Astrocyte of the spinal cord (primary cell): ENCODE results near the gene TENM3.

Experiments used
- DNase-seq: peaks from one replicate; pipeline ENCODE4 v3.0.0; 2011; ENCODE audit warnings: low read depth, low spot score
- H3K4me3 ChIP-seq: 2 replicates; pipeline ENCODE4 v1.5.1; 2011; ENCODE audit warnings: low read depth, mild to moderate bottlenecking, low read length, moderate library complexity
- in situ Hi-C: cut with HindIII; loops from 2 replicates; pipeline ENCODE4 v1.10.0; 2017; ENCODE audit warnings: low sequenced_read_pairs
- TF ChIP-seq, protein P1 (sequence below): IDR thresholded peaks from 2 replicates; pipeline ENCODE4 v1.5.1; 2012; ENCODE audit warnings: low read depth, mild to moderate bottlenecking, low read length, inconsistent platforms

TENM3 gene

DNA sequence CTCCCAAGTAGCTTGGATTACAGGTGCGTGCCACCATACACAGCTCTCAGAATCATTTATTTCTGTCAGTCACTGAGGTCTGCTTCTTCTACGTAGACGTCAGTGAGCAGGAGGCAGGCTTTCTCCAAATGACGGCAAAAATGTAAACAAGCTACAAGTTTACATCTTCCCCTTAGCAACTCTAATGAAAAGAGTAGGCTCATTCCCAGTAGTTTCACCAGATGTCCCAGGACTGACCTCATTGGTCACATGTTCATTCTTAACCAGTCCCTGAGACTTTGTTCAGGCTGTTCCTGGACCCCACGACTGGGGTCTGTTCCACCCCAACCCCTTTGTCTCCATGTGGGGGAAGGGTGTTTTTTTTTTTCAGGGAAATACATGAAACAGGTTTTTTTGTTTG is 67.1 kb downstream of the TENM3 start:
- no peak for DNase-seq
- TF ChIP-seq, protein P1, sequence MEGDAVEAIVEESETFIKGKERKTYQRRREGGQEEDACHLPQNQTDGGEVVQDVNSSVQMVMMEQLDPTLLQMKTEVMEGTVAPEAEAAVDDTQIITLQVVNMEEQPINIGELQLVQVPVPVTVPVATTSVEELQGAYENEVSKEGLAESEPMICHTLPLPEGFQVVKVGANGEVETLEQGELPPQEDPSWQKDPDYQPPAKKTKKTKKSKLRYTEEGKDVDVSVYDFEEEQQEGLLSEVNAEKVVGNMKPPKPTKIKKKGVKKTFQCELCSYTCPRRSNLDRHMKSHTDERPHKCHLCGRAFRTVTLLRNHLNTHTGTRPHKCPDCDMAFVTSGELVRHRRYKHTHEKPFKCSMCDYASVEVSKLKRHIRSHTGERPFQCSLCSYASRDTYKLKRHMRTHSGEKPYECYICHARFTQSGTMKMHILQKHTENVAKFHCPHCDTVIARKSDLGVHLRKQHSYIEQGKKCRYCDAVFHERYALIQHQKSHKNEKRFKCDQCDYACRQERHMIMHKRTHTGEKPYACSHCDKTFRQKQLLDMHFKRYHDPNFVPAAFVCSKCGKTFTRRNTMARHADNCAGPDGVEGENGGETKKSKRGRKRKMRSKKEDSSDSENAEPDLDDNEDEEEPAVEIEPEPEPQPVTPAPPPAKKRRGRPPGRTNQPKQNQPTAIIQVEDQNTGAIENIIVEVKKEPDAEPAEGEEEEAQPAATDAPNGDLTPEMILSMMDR = no peak
- in situ Hi-C loops = no loop called here
- no peak overlapping the region for H3K4me3 ChIP-seq

DNA sequence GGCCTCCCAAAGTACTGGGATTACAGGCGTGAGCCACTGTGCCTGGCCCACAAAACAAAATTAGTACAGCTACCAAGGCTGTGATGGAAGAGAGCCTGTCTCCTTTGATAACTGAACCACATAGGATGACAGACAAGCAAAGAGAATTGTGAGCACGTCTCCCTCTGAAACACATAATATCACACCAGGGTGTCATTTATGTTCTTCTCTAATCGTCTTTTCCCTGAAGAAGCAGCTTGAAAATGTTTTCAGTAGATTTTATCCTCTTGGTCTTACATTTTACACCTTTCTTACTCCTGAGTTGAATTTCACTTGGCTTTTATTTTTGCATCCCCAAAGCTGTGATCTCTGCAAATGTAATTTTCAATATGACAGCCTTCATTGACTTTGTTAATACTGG is 67.8 kb downstream of the TENM3 start:
- DNase-seq = no peak
- H3K4me3 ChIP-seq = no peak overlapping the region
- in situ Hi-C loops = no loop called here
- TF ChIP-seq, protein P1 = no peak

DNA sequence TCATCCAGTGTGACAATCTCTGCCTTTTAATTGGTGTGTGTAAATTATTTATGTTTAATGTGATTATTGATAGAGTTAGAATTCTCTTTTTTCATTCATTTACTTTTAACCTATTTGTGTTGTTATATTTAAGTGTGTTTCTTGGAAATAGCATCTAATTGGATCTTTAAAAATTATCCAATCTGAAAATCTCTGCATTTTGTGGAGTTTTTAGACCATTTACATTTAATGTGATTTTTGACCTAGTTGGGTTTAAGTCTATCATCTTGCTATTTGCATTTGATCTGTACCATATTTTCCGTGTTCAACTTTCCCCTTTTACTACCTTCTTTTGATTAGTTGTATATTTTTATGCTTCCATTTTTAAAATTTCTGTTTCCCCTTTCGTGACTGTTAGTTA is 71.3 kb downstream of the TENM3 start:
- DNase-seq = no peak
- in situ Hi-C loops = no loop called here
- TF ChIP-seq, protein P1 = no peak
- H3K4me3 ChIP-seq = no peak overlapping the region

DNA sequence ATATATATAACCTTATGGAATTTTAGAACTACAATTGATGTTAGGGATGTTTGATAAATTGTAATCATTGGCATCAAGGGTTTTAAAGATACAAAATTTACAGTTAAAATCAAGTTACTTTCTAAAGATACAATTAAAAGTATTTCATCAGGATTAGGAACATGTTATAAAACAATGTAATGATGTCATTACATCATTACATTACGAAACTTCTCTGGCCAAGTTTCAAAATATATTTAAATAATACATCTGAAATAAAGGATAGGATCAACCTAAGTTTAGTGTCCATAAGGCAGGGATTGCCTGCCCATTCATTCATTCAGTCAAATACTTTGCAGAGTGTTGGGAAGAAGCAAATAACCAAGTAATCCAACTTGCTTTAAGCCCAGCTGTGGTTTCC is 75.1 kb downstream of the TENM3 start:
- DNase-seq = no peak
- no peak overlapping the region for H3K4me3 ChIP-seq
- TF ChIP-seq, protein P1 = no peak
- in situ Hi-C loops = no loop called here

DNA sequence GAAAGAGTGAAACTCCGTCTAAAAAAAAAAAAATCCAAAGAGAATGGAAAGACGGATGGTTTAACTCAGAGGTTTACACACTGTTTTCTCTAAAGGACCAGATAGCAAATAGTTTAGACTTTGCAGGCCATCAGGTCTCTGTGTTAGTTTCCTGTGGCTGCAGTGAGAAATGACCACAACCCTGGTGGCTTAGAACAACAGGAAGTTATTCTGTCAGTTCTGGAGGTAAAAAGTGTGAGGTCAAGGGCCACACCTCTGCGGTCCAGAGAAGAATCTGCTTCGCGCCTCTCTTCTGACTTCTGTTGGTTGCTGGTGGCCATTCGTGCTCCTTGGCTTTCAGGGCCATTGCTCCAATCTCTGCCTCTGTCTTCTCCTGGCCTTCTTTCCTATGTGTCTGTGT is 76.9 kb downstream of the TENM3 start:
- in situ Hi-C loops = no loop called here
- TF ChIP-seq, protein P1 = no peak
- H3K4me3 ChIP-seq = no peak overlapping the region
- DNase-seq = no peak

DNA sequence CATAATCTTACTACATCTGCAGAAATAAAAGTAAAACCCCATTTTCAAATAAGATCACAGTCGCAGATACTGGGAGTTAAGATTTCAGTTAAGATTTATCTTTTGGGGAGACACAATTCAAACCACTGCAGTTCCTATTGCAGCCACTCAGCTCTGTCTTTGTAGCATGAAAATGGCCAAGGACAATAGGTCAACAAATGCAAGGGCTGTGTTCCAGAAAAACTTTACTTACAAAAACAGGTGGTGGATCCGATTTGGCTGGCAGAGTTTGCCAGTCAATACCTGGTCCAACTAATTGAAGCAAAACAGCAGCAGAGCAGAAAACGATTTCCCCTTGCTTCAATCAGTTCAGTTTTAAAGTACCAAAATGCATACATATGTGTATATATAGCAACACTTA is 77.4 kb downstream of the TENM3 start:
- H3K4me3 ChIP-seq = no peak overlapping the region
- in situ Hi-C loops = no loop called here
- DNase-seq = no peak
- TF ChIP-seq, protein P1 = no peak

DNA sequence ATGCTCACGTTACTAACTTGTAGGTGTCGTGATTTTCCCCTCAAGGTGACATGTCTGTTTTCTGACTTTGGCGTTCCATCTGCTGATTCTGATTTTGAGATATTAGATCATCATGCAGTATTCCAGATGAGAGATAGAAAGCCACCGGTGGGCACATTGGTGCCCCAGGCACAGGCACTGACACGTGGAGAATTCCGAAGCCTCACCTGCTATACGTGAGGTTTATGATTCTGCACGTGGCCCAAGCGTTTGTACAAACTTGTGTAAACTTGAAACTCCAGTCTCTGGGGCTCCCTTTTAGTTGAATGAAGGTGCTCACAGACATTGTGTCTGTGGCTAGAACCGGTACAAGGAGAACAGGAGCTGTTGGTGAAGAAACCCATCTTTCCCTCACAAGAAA is 81.1 kb downstream of the TENM3 start:
- H3K4me3 ChIP-seq = no peak overlapping the region
- DNase-seq = no peak
- in situ Hi-C loops = no loop called here
- TF ChIP-seq, protein P1 = no peak
